SK-N-MC (cell line): Measurements from ENCODE around the gene MIEF1.
A peak's percentile ranks its signal among the peaks of the same experiment; 100 is the strongest.

Source experiments
- DNase-seq: peaks from one replicate; pipeline ENCODE4 v3.0.0-alpha.2; 2011; ENCODE audit warnings: low read depth, low spot score
- H3K27ac ChIP-seq: fragments of 200-600 bp; sonication (generic); 2 replicates; pipeline ENCODE4 v1.5.1; 2016; ENCODE audit warnings: mixed run types
- H3K36me3 ChIP-seq: fragments of 200-600 bp; sonication (generic); 2 replicates; pipeline ENCODE4 v1.6.1; 2017; ENCODE audit warnings: antibody characterized with exemption, low read length, mixed read lengths; ENCODE audit not compliant: insufficient read depth
- H3K4me3 ChIP-seq: fragments of 200-600 bp; sonication (generic); 2 replicates; pipeline ENCODE4 v1.5.1; 2016
- H3K9ac ChIP-seq: fragments of 200-600 bp; sonication (generic); 2 replicates; pipeline ENCODE4 v1.8.0; 2017; ENCODE audit warnings: mixed run types, mixed read lengths; ENCODE audit not compliant: insufficient read length
- H3K9me3 ChIP-seq: fragments of 200-600 bp; sonication (generic); 2 replicates; pipeline ENCODE4 v1.6.1; 2017; ENCODE audit warnings: low read depth, mild to moderate bottlenecking, antibody characterized with exemption, low read length, moderate library complexity, mixed read lengths
- EZH2 ChIP-seq: fragments of 200-600 bp; sonication (generic); IDR thresholded peaks from one replicate; pipeline ENCODE4 v1.6.1; 2017; ENCODE audit warnings: antibody characterized with exemption
- FOXP2 ChIP-seq: optimal IDR thresholded peaks from 2 replicates; pipeline ENCODE3; 2011; ENCODE audit warnings: mild to moderate bottlenecking, moderate library complexity; ENCODE audit not compliant: insufficient read depth; ENCODE audit errors: extremely low read length, control extremely low read depth
- POLR2AphosphoS5 ChIP-seq: IDR thresholded peaks from 2 replicates; pipeline ENCODE4 v1.6.1; 2012; ENCODE audit warnings: mild to moderate bottlenecking, low read depth, low read length, borderline replicate concordance

The MIEF1 gene

GRCh38 chr22:39511226-39511625, 9.1 kb downstream of the MIEF1 start:
- TF ChIP-seq POLR2AphosphoS5 (no peak), EZH2 (no peak), FOXP2 (no peak)
- no peak overlapping the region for H3K27ac ChIP-seq
- no peak for DNase-seq
- no peak overlapping the region for H3K4me3 ChIP-seq
- no peaks in the 10 kb centered on the region for H3K9me3 ChIP-seq
- H3K36me3 ChIP-seq, result peaks cover 92% of the 10 kb centered on the region
- H3K9ac ChIP-seq, result no peak overlapping the region

- no peak for TF ChIP-seq FOXP2
- TF ChIP-seq EZH2, result no peak
- no peak for TF ChIP-seq POLR2AphosphoS5
- Histone ChIP-seq H3K9ac (no peak overlapping the region), H3K4me3 (no peak overlapping the region), H3K9me3 (no peaks in the 10 kb centered on the region), H3K36me3 (peaks cover 84% of the 10 kb centered on the region), H3K27ac (no peak overlapping the region)
- DNase-seq, result no peak
Observed at GRCh38 chr22:39512026-39512425, 9.9 kb downstream of the MIEF1 start.

- TF ChIP-seq EZH2, result no peak
- no peak for TF ChIP-seq POLR2AphosphoS5
- TF ChIP-seq FOXP2, result no peak
- Histone ChIP-seq H3K36me3 (peaks cover 71% of the 10 kb centered on the region), H3K9ac (no peak overlapping the region), H3K27ac (no peak overlapping the region), H3K4me3 (no peak overlapping the region), H3K9me3 (no peaks in the 10 kb centered on the region)
- no peak for DNase-seq
Observed at GRCh38 chr22:39513791-39514190, 11.7 kb downstream of the MIEF1 start.

GRCh38 chr22:39514373-39514973, 12.4 kb downstream of the MIEF1 start:
- TF ChIP-seq POLR2AphosphoS5 (no peak), FOXP2 (no peak), EZH2 (no peak)
- no peak overlapping the region for H3K9ac ChIP-seq
- H3K9me3 ChIP-seq, result no peaks in the 10 kb centered on the region
- H3K27ac ChIP-seq, result no peak overlapping the region
- no peak for DNase-seq
- peaks cover 64% of the 10 kb centered on the region for H3K36me3 ChIP-seq
- no peak overlapping the region for H3K4me3 ChIP-seq

- H3K27ac ChIP-seq, result no peak overlapping the region
- H3K4me3 ChIP-seq, result no peak overlapping the region
- no peaks in the 10 kb centered on the region for H3K9me3 ChIP-seq
- no peak overlapping the region for H3K9ac ChIP-seq
- no peak for TF ChIP-seq FOXP2
- no peak for TF ChIP-seq EZH2
- no peak for TF ChIP-seq POLR2AphosphoS5
- no peak for DNase-seq
- peaks cover 56% of the 10 kb centered on the region for H3K36me3 ChIP-seq
Observed at GRCh38 chr22:39515266-39516050, 13.4 kb downstream of the MIEF1 start.

- no peak overlapping the region for H3K9ac ChIP-seq
- H3K36me3 ChIP-seq, result peaks cover 53% of the 10 kb centered on the region
- no peak for TF ChIP-seq FOXP2
- no peak for TF ChIP-seq EZH2
- no peak for TF ChIP-seq POLR2AphosphoS5
Observed at GRCh38 chr22:39517470-39517869, 15.4 kb downstream of the MIEF1 start.

GRCh38 chr22:39518144-39518786, 16.2 kb downstream of the MIEF1 start:
- no peak for TF ChIP-seq POLR2AphosphoS5
- TF ChIP-seq EZH2, result no peak
- no peak for TF ChIP-seq FOXP2
- H3K36me3 ChIP-seq, result peaks cover 55% of the 10 kb centered on the region
- H3K9ac ChIP-seq, result peak overlapping the region; percentile 100
- no peak for DNase-seq
- H3K9me3 ChIP-seq, result no peaks in the 10 kb centered on the region
- H3K27ac ChIP-seq, result peak overlapping the region; percentile 99; the same call in 1 of the 2 replicates
- peak overlapping the region; percentile 96; the same call in 1 of the 2 replicates for H3K4me3 ChIP-seq

More at GRCh38 chr22:39517470-39517869, 15.4 kb downstream of the MIEF1 start:
- no peak overlapping the region for H3K4me3 ChIP-seq
- DNase-seq, result no peak
- no peaks in the 10 kb centered on the region for H3K9me3 ChIP-seq
- H3K27ac ChIP-seq, result no peak overlapping the region

- H3K36me3 ChIP-seq, result peaks cover 51% of the 10 kb centered on the region
- H3K9ac ChIP-seq, result peak overlapping the region; percentile 100
- peak overlapping the region; percentile 96 for H3K4me3 ChIP-seq
- peak; percentile 51; the same call in 1 of the 2 replicates for TF ChIP-seq POLR2AphosphoS5
- no peak for TF ChIP-seq FOXP2
- no peaks in the 10 kb centered on the region for H3K9me3 ChIP-seq
- no peak for DNase-seq
- peak overlapping the region; percentile 99 for H3K27ac ChIP-seq
Observed at GRCh38 chr22:39518996-39519680, 17.0 kb downstream of the MIEF1 start.
